Ovary (tissue), 3 donors: ENCODE data around the gene ZNF653.
"Not testable (repeated sequence)": the region's sequence is repeated elsewhere in the genome, so short reads cannot be mapped to it uniquely, and the experiment has no call there.

ENCODE experiments used
- EP300 ChIP-seq: sonication (generic); formaldehyde crosslinking; IDR thresholded peaks from one replicate; pipeline ENCODE4 v1.6.1; 2017; ENCODE audit warnings: antibody characterized with exemption
- POLR2A ChIP-seq: fragments of 450-650 bp; IDR thresholded peaks from one replicate; pipeline ENCODE4 v1.6.1; 2017; ENCODE audit warnings: antibody characterized with exemption, mild to moderate bottlenecking, moderate library complexity
- TF ChIP-seq, protein P1 (sequence below), 3 donors: fragments of 450-650 bp in 2 of 3; fragments of 200-600 bp in 1 of 3; IDR thresholded peaks; one replicate each; pipeline versions ENCODE4 v1.5.1 to v1.8.0; 2016 to 2022; ENCODE audit warnings: antibody characterized with exemption in 3 of 3, mild to moderate bottlenecking in 1 of 3
- donor health status: DM: no; HTN: no; CAD: no.

- TF ChIP-seq, protein P1, sequence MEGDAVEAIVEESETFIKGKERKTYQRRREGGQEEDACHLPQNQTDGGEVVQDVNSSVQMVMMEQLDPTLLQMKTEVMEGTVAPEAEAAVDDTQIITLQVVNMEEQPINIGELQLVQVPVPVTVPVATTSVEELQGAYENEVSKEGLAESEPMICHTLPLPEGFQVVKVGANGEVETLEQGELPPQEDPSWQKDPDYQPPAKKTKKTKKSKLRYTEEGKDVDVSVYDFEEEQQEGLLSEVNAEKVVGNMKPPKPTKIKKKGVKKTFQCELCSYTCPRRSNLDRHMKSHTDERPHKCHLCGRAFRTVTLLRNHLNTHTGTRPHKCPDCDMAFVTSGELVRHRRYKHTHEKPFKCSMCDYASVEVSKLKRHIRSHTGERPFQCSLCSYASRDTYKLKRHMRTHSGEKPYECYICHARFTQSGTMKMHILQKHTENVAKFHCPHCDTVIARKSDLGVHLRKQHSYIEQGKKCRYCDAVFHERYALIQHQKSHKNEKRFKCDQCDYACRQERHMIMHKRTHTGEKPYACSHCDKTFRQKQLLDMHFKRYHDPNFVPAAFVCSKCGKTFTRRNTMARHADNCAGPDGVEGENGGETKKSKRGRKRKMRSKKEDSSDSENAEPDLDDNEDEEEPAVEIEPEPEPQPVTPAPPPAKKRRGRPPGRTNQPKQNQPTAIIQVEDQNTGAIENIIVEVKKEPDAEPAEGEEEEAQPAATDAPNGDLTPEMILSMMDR (IDR thresholded peaks at IDR 0.05), result not testable (repeated sequence)
- not testable (repeated sequence) for TF ChIP-seq POLR2A, EP300
Observed at GRCh38 chr19:11455233-11455554, 50.4 kb downstream of the ZNF653 start.
